ENCODE results near the gene MOB1A. TPM values are rescaled to one million over a fixed set of nuclear protein-coding genes. Genes with fewer than 3 reads are reported as not detected.

MOB1A gene
- total and polyA plus RNA-seq, 2 of the 8 experiments (the other 6 are each of a cell fraction or from before 2014, with no cell fraction given) = 21.6 to 91.7 TPM

DNA sequence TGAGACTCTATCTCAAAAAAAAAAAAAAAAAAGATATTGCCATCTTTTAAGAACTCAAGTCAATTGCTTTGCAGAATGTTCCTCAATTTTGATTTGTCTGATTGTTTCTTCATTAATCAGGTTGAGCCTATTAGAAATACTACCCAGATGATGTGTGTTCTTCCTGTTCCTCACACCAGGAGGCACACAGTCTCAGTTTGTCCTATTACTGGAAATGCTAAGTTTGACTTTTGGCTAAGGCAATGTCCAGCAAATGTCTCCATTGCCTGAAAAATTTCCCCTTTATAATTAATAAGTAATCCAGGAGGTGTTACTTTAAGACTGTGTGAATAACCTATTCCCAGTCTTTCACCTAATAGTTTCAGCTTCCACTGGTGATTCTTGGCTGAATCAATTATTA is 59.3 kb downstream of the MOB1A start:
- FAIRE-seq = no peak
- CTCF ChIA-PET (ENCODE audit: partially characterized antibody) = interaction anchor here (1.0 to 2.7 kb wide), 2 partner anchors 8 kb away, joined by 3 to 19 read pairs; no protein-coding TSS in a partner anchor
- POLR2A ChIA-PET (ENCODE audit: partially characterized antibody) = interaction anchor here (1.5 to 2.0 kb wide), 4 partner anchors 9 to 84 kb away, joined by 4 to 10 read pairs (median 8); no protein-coding TSS in a partner anchor
- TF ChIP-seq HDAC6 (IDR thresholded peaks at IDR 0.05; ENCODE audit: low read depth, low read length) = no peak
- TF ChIP-seq SP2 (IDR thresholded peaks at IDR 0.05; ENCODE audit: low read length) = no peak
- TF ChIP-seq SRF (IDR thresholded peaks at IDR 0.05; ENCODE audit: low read depth, low read length) = no peak
- TF ChIP-seq, protein P1, sequence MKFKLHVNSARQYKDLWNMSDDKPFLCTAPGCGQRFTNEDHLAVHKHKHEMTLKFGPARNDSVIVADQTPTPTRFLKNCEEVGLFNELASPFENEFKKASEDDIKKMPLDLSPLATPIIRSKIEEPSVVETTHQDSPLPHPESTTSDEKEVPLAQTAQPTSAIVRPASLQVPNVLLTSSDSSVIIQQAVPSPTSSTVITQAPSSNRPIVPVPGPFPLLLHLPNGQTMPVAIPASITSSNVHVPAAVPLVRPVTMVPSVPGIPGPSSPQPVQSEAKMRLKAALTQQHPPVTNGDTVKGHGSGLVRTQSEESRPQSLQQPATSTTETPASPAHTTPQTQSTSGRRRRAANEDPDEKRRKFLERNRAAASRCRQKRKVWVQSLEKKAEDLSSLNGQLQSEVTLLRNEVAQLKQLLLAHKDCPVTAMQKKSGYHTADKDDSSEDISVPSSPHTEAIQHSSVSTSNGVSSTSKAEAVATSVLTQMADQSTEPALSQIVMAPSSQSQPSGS (IDR thresholded peaks at IDR 0.05; ENCODE audit: low read length) = no peak
- TF ChIP-seq, protein P2, sequence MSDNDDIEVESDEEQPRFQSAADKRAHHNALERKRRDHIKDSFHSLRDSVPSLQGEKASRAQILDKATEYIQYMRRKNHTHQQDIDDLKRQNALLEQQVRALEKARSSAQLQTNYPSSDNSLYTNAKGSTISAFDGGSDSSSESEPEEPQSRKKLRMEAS (IDR thresholded peaks at IDR 0.05) = no peak
- TF ChIP-seq CTBP2 (IDR thresholded peaks at IDR 0.05; ENCODE audit: borderline replicate concordance, insufficient read depth, insufficient read length, low read length) = no peak
- no peak for TF ChIP-seq RAD21 (IDR thresholded peaks at IDR 0.05 in 1 of 2, conservative IDR thresholded peaks at IDR 0.05 in 1 of 2; ENCODE audit: low read depth in 2 of 2, low read length in 2 of 2)
- no peak for TF ChIP-seq TAF1 (IDR thresholded peaks at IDR 0.05; ENCODE audit: low read depth, low read length)
- no peak for TF ChIP-seq SP4 (IDR thresholded peaks at IDR 0.05; ENCODE audit: low read length)
- no peak for TF ChIP-seq EZH2 (IDR thresholded peaks at IDR 0.05; ENCODE audit: low read depth, low read length, severe bottlenecking)
- TF ChIP-seq RNF2 (IDR thresholded peaks at IDR 0.05; ENCODE audit: borderline replicate concordance, low read depth, low read length, missing control alignments, poor library complexity, severe bottlenecking) = no peak
- TF ChIP-seq TAF7 (optimal IDR thresholded peaks at IDR 0.05; ENCODE audit: borderline replicate concordance, low read depth, low read length) = no peak

More for the DNA sequence above, 59.3 kb downstream of the MOB1A start:
- H2AFZ ChIP-seq (ENCODE audit: low read length) = no peak overlapping the region
- DNase-seq (ENCODE audit: low read depth in 1 of 2, low spot score in 2 of 2) = no peak
- H3K9me3 ChIP-seq (ENCODE audit: insufficient read depth in 2 of 2, low read depth in 1 of 2, low read length in 1 of 2) = peaks cover 10 to 25% of the 10 kb centered on the region in 2 experiments; a peak in 3 of 4 replicates
- no peak overlapping the region for H3K56ac ChIP-seq (replicated peaks; ENCODE audit: insufficient read length, low read depth, low read length)
- peaks cover 0 to 7% (median 0%) of the 10 kb centered on the region in 4 experiments; a peak in 2 of 7 replicates for H3K27me3 ChIP-seq (replicated peaks in 1 of 4; ENCODE audit: control insufficient read depth in 3 of 4, extremely low read depth in 1 of 4, insufficient read depth in 3 of 4, low read length in 3 of 4)
- H4K91ac ChIP-seq (replicated peaks; ENCODE audit: insufficient read length, low read length) = no peak overlapping the region
- no peak overlapping the region for H3K23ac ChIP-seq (ENCODE audit: insufficient read length)
- no peak overlapping the region for H4K8ac ChIP-seq (ENCODE audit: extremely low read depth, insufficient read depth, low read length)
- no peak overlapping the region for H3K4ac ChIP-seq (replicated peaks; ENCODE audit: insufficient read length, low read depth, low read length)
- no peaks in the 10 kb centered on the region for H3K79me1 ChIP-seq (ENCODE audit: low read depth, low read length)
- H2BK12ac ChIP-seq (ENCODE audit: low read depth, low read length) = no peak overlapping the region
- H2BK5ac ChIP-seq (ENCODE audit: low read depth, low read length) = no peak overlapping the region
- H4K20me1 ChIP-seq (replicated peaks in 1 of 2; ENCODE audit: control insufficient read depth in 1 of 2, insufficient read depth in 2 of 2, low read length in 2 of 2) = no peaks in the 10 kb centered on the region
- peak overlapping the region in 1 of 4 experiments; percentile 73; a peak in 1 of 8 replicates for H3K4me3 ChIP-seq (ENCODE audit: extremely low read depth in 1 of 4, insufficient read depth in 2 of 4, low read depth in 3 of 4, low read length in 4 of 4)
- no peak overlapping the region for H2BK15ac ChIP-seq (ENCODE audit: low read length)
- H3K36me3 ChIP-seq (ENCODE audit: control insufficient read depth in 2 of 4, insufficient read depth in 4 of 4, low read length in 3 of 4) = no peaks in the 10 kb centered on the region
- no peak overlapping the region for H4K5ac ChIP-seq (ENCODE audit: insufficient read length, low read depth, low read length)
- no peak overlapping the region for H2BK20ac ChIP-seq (ENCODE audit: low read length)
- H3K9ac ChIP-seq (replicated peaks in 1 of 4; ENCODE audit: extremely low read depth in 1 of 4, low read depth in 3 of 4, low read length in 3 of 4) = no peak overlapping the region
- H2AK5ac ChIP-seq (ENCODE audit: low read depth, low read length) = no peak overlapping the region
- no peak overlapping the region for H3K27ac ChIP-seq (ENCODE audit: low read depth, low read length)
- H3K4me2 ChIP-seq (ENCODE audit: insufficient read depth in 1 of 2, low read depth in 2 of 2, low read length in 2 of 2) = 0 out of 4 replicates have a peak overlapping the region, but pooled peaks of 1 of the 2 experiments have one; percentile 43
- H3K23me2 ChIP-seq (ENCODE audit: low read depth, low read length) = no peaks in the 10 kb centered on the region; the same call in none of the 2 replicates
- H3K4me1 ChIP-seq (replicated peaks in 1 of 4; ENCODE audit: control insufficient read depth in 3 of 4, insufficient read depth in 4 of 4, low read length in 3 of 4) = no peaks in the 10 kb centered on the region
- H2BK120ac ChIP-seq (replicated peaks; ENCODE audit: low read depth, low read length) = no peak overlapping the region
- H3K18ac ChIP-seq (ENCODE audit: extremely low read depth, low read length) = no peak overlapping the region
- H3K79me2 ChIP-seq (ENCODE audit: control insufficient read depth in 1 of 2, insufficient read depth in 2 of 2, low read length in 2 of 2) = no peaks in the 10 kb centered on the region
- no peak overlapping the region for H3K14ac ChIP-seq (ENCODE audit: insufficient read length)

Measured in H1 (cell line).